Measurements from ENCODE around the gene PITX3. TPM values are rescaled to one million over a fixed set of nuclear protein-coding genes. Genes with fewer than 3 reads are reported as not detected.

The PITX3 gene
- total and polyA plus RNA-seq, 4 donors: not detected

DNA sequence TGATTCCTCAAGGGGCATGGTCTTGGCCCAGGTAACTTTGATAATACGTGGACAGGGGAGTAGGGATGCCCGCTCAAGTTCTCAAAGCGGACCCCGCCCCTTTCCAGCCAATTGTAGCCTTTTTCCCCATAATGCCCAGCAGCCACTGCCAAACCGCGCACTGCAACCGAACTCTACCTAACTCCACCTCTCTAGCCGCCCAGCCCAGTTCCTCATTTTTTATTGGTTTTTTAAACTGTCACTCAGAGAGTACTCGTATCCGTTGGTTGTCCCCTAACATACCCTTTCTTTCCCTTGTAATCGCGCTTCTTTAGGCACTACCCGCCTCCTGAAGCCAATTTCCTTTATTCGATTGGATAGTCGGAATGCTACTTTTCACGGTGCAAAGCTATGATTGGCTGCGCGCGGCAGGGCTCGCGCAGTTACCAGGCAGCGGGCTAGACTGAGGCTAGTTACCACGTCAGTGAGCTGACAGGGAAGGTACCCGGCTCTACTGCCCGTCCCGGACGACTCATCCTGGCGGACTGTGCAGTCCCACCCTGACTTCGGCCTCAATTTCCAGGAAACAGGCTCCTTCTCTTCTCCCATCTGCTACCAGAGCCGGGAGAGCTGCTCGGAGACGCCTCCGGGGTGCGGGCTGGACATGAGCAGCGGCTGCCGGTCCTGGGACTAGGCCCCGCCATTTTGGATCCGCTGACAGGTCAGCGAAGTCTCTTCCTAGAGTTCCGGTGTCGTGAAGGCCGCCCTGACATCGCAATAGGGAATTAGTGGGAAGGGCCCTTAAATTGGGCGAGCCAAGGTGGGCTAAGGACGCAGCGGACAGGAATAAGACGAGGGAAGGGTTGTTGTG, 4.0 kb upstream of the PITX3 start, which contains the start of gene GBF1 (continued):
- no peak for TF ChIP-seq CTCF (IDR thresholded peaks at IDR 0.05; ENCODE audit: low read depth, low read length, missing input control)
- TF ChIP-seq FOXA2 (IDR thresholded peaks at IDR 0.05): no peak
- peak; percentile 44 to 48 for TF ChIP-seq RXRA (IDR thresholded peaks at IDR 0.05)
- TF ChIP-seq TAF1 (conservative IDR thresholded peaks at IDR 0.05): peak; percentile 96
- no peak for TF ChIP-seq HNF4G (IDR thresholded peaks at IDR 0.05)
- peak; percentile 96 for TF ChIP-seq SP1 (IDR thresholded peaks at IDR 0.05)
- no peak for TF ChIP-seq HNF4A (conservative IDR thresholded peaks at IDR 0.05)
- TF ChIP-seq GABPA (IDR thresholded peaks at IDR 0.05 in 1 of 2, conservative IDR thresholded peaks at IDR 0.05 in 1 of 2): peak; percentile 52 to 73
- no peak for TF ChIP-seq EGR1 (IDR thresholded peaks at IDR 0.05; ENCODE audit: low read depth in 2 of 2)
- TF ChIP-seq YY1 (IDR thresholded peaks at IDR 0.05): peak; percentile 99

DNA sequence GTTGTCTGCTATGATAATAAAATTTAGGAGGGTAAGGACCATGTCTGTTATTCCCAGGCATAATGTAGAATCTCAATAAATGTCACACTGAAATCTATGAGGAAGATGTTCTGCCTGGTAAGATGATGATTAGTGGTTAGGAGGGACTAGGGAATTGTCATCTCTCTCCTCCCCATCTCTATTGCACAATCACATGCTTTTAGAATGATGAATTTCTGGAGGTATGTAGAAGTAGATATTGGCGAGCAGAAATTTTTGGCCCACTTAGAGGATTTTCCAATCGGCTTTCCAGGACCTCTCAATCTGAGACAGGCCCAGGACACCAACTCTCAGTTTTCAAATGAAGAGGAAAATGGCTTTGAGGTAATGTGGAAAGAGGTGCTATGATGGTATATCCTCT, 2.0 kb upstream of the PITX3 start:
- no peak for DNase-seq (ENCODE audit: low spot score)
- Histone ChIP-seq H3K27ac (ENCODE audit: low read depth in 1 of 2, low read length in 2 of 2) (no peak overlapping the region), H3K9ac (ENCODE audit: low read depth in 1 of 2, low read length in 2 of 2) (no peak overlapping the region), H3K9me3 (ENCODE audit: control insufficient read depth in 4 of 4, low read length in 3 of 4) (no peaks in the 10 kb centered on the region), H3K27me3 (ENCODE audit: control insufficient read depth in 4 of 4, insufficient read depth in 4 of 4, low read length in 3 of 4) (no peaks in the 10 kb centered on the region), H3K4me1 (ENCODE audit: control insufficient read depth in 4 of 4, insufficient read depth in 4 of 4, low read length in 3 of 4) (peaks cover 6 to 44% (median 35%) of the 10 kb centered on the region in 4 donors), H3K36me3 (ENCODE audit: control insufficient read depth in 4 of 4, insufficient read depth in 3 of 4, low read depth in 1 of 4, low read length in 3 of 4) (no peaks in the 10 kb centered on the region), H3K4me3 (ENCODE audit: low read depth in 1 of 3, low read length in 3 of 3) (no peak overlapping the region)
- 85% methylated on average over 2 of the region's 2 CpGs for WGBS
- TF ChIP-seq, protein P1, sequence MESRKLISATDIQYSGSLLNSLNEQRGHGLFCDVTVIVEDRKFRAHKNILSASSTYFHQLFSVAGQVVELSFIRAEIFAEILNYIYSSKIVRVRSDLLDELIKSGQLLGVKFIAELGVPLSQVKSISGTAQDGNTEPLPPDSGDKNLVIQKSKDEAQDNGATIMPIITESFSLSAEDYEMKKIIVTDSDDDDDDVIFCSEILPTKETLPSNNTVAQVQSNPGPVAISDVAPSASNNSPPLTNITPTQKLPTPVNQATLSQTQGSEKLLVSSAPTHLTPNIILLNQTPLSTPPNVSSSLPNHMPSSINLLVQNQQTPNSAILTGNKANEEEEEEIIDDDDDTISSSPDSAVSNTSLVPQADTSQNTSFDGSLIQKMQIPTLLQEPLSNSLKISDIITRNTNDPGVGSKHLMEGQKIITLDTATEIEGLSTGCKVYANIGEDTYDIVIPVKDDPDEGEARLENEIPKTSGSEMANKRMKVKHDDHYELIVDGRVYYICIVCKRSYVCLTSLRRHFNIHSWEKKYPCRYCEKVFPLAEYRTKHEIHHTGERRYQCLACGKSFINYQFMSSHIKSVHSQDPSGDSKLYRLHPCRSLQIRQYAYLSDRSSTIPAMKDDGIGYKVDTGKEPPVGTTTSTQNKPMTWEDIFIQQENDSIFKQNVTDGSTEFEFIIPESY (IDR thresholded peaks at IDR 0.05): no peak
- TF ChIP-seq RXRA (IDR thresholded peaks at IDR 0.05): no peak
- no peak for TF ChIP-seq YY1 (IDR thresholded peaks at IDR 0.05)
- no peak for TF ChIP-seq CTCF (IDR thresholded peaks at IDR 0.05; ENCODE audit: low read depth, low read length, missing input control)
- TF ChIP-seq TAF1 (conservative IDR thresholded peaks at IDR 0.05): no peak
- TF ChIP-seq HNF4A (conservative IDR thresholded peaks at IDR 0.05): no peak
- TF ChIP-seq, protein P2, sequence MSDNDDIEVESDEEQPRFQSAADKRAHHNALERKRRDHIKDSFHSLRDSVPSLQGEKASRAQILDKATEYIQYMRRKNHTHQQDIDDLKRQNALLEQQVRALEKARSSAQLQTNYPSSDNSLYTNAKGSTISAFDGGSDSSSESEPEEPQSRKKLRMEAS (IDR thresholded peaks at IDR 0.05): no peak
- TF ChIP-seq RAD21 (IDR thresholded peaks at IDR 0.05): no peak
- TF ChIP-seq HNF4G (IDR thresholded peaks at IDR 0.05): no peak
- no peak for TF ChIP-seq SP1 (IDR thresholded peaks at IDR 0.05)
- TF ChIP-seq EGR1 (IDR thresholded peaks at IDR 0.05; ENCODE audit: low read depth in 2 of 2): no peak
- TF ChIP-seq, protein P3, sequence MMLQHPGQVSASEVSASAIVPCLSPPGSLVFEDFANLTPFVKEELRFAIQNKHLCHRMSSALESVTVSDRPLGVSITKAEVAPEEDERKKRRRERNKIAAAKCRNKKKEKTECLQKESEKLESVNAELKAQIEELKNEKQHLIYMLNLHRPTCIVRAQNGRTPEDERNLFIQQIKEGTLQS (IDR thresholded peaks at IDR 0.05): no peak
- no peak for TF ChIP-seq NR2F2 (IDR thresholded peaks at IDR 0.05)
- TF ChIP-seq FOXA1 (IDR thresholded peaks at IDR 0.05): no peak
- no peak for TF ChIP-seq FOXA2 (IDR thresholded peaks at IDR 0.05)

Measured in liver (tissue), 9 donors.